ENCODE data around the gene ZNF232.
"Not testable (repeated sequence)": the region's sequence is repeated elsewhere in the genome, so short reads cannot be mapped to it uniquely, and the experiment has no call there.

Gene ZNF232

GRCh38 chr17:5128905-5129535 lies 17.3 kb upstream of the ZNF232 start:
- H3K4me3 ChIP-seq (replicated peaks; ENCODE audit: low read depth, low read length), result no peak overlapping the region
- DNase-seq (ENCODE audit: extremely low read depth, low read depth), result no peak
- TF ChIP-seq, protein P1, sequence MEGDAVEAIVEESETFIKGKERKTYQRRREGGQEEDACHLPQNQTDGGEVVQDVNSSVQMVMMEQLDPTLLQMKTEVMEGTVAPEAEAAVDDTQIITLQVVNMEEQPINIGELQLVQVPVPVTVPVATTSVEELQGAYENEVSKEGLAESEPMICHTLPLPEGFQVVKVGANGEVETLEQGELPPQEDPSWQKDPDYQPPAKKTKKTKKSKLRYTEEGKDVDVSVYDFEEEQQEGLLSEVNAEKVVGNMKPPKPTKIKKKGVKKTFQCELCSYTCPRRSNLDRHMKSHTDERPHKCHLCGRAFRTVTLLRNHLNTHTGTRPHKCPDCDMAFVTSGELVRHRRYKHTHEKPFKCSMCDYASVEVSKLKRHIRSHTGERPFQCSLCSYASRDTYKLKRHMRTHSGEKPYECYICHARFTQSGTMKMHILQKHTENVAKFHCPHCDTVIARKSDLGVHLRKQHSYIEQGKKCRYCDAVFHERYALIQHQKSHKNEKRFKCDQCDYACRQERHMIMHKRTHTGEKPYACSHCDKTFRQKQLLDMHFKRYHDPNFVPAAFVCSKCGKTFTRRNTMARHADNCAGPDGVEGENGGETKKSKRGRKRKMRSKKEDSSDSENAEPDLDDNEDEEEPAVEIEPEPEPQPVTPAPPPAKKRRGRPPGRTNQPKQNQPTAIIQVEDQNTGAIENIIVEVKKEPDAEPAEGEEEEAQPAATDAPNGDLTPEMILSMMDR (IDR thresholded peaks at IDR 0.05; ENCODE audit: low read depth, low read length, missing control alignments), result no peak

GRCh38 chr17:5128387-5128786 lies 16.7 kb upstream of the ZNF232 start:
- not testable (repeated sequence) for H3K4me3 ChIP-seq (replicated peaks; ENCODE audit: low read depth, low read length); DNase-seq (ENCODE audit: extremely low read depth, low read depth)

DNA sequence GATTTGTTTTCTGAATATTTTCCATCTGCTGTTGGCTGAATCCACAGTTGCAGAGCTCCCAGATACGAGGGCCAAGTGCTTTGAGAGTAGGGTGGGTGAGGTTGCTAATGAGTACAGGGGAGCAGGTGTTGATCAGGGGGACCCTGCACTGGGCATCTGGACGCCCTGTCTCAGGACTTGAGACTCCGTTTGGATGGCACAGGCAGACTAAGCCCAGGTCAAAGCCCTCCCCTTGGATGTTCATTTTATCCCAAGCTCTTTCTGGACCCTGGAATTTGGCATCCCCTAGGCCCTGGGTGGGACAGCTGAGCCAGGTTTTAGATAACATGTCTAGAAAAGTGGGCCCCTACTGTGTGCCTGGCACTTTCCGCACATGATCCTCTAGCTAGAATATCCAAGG lies 16.2 kb upstream of the ZNF232 start:
- H3K4me3 ChIP-seq (replicated peaks; ENCODE audit: low read depth, low read length), result no peak overlapping the region
- DNase-seq (ENCODE audit: extremely low read depth, low read depth), result no peak
- TF ChIP-seq, protein P1 (IDR thresholded peaks at IDR 0.05; ENCODE audit: low read depth, low read length, missing control alignments), result no peak

GRCh38 chr17:5126719-5127488 lies 15.2 kb upstream of the ZNF232 start:
- no peak overlapping the region for H3K4me3 ChIP-seq (replicated peaks; ENCODE audit: low read depth, low read length)
- TF ChIP-seq, protein P1 (IDR thresholded peaks at IDR 0.05; ENCODE audit: low read depth, low read length, missing control alignments), result no peak
- DNase-seq (ENCODE audit: extremely low read depth, low read depth), result no peak

GRCh38 chr17:5124896-5125295 lies 13.2 kb upstream of the ZNF232 start:
- H3K4me3 ChIP-seq (replicated peaks; ENCODE audit: low read depth, low read length); DNase-seq (ENCODE audit: extremely low read depth, low read depth): not testable (repeated sequence)

- H3K4me3 ChIP-seq (replicated peaks; ENCODE audit: low read depth, low read length); DNase-seq (ENCODE audit: extremely low read depth, low read depth): not testable (repeated sequence)
These were observed 12.6 kb upstream of the ZNF232 start for GRCh38 chr17:5124125-5124760.

DNA sequence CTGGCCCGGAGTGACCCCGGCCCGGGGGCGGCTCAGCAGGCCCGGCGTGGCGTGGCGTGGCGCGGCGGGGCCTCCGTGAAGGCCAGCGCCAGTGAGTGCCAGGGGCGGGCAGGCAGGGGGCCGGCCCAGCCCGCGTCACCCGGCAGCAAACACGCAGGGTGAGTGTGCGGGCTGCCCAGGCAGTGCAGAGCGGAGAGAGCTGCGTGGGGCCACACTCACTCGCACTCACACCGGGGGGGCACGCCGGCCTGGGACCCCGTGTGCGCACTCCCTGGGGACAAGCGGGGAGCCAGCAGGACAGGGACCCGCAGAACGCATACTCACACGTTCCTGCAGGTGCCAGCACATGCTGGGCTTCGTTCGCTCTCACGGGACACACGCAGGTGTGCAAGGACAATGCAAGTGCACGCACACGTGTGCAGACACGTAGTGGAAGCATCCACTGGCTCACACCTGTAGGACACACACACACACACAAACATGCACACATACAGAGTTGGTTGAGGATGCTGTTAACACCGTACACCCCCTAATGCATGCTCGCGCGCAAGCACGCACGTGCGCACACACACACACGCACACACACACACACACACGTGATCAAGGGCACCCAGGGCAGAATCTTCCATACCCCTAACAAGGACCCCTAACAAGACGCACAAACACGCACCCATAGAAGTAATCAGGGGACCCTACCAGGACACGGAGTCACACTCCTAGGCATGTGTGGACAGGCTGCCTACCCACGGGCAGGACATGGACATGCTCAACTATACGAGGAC lies 11.9 kb upstream of the ZNF232 start:
- TF ChIP-seq, protein P1 (IDR thresholded peaks at IDR 0.05; ENCODE audit: low read depth, low read length, missing control alignments), result no peak
- no peak for DNase-seq (ENCODE audit: extremely low read depth, low read depth)
- no peak overlapping the region for H3K4me3 ChIP-seq (replicated peaks; ENCODE audit: low read depth, low read length)
